HG03196 (cell line): ENCODE data around the gene GIPC3.

Experiments
- ATAC-seq: cut with Tn5 transposase; IDR thresholded peaks from one replicate; pipeline ENCODE4 v1.9.1; 2021; ENCODE audit not compliant: unreplicated experiment

Gene GIPC3

GRCh38 chr19:3585301-3586126 lies at the start of gene GIPC3:
Gene GIPC3 (plus strand): TSS chr19:3585478. CDS start chr19:3585598, 120 bp downstream.
- ATAC-seq: no peak

GRCh38 chr19:3535563-3535965 lies 49.7 kb upstream of the GIPC3 start:
- ATAC-seq: no peak

GRCh38 chr19:3535981-3536380 lies 49.3 kb upstream of the GIPC3 start:
- ATAC-seq: no peak

GRCh38 chr19:3536429-3537100 lies 48.7 kb upstream of the GIPC3 start:
- no peak for ATAC-seq

GRCh38 chr19:3537101-3537437 lies 48.2 kb upstream of the GIPC3 start:
- ATAC-seq: no peak

GRCh38 chr19:3537438-3538240 lies 47.6 kb upstream of the GIPC3 start:
- no peak for ATAC-seq

- ATAC-seq: no peak
These were observed 46.9 kb upstream of the GIPC3 start for GRCh38 chr19:3538258-3538929.

- no peak for ATAC-seq
These were observed 46.1 kb upstream of the GIPC3 start, which contains the start of gene TEKTIP1 for GRCh38 chr19:3538965-3539755. Gene TEKTIP1 (plus strand): TSS chr19:3539174. CDS start chr19:3539178, 4 bp downstream.

- no peak for ATAC-seq
These were observed 45.5 kb upstream of the GIPC3 start for GRCh38 chr19:3539756-3540118.

- no peak for ATAC-seq
These were observed 41.9 kb upstream of the GIPC3 start for GRCh38 chr19:3543150-3544057.

- ATAC-seq: no peak
These were observed 41.3 kb upstream of the GIPC3 start for GRCh38 chr19:3544058-3544376.

- ATAC-seq: no peak
These were observed 40.3 kb upstream of the GIPC3 start for GRCh38 chr19:3544742-3545668.

- ATAC-seq: no peak
These were observed 39.6 kb upstream of the GIPC3 start for GRCh38 chr19:3545669-3546034.

- ATAC-seq: no peak
These were observed 39.2 kb upstream of the GIPC3 start for GRCh38 chr19:3546119-3546518.

- ATAC-seq: no peak
These were observed 38.0 kb upstream of the GIPC3 start for GRCh38 chr19:3547301-3547731.

GRCh38 chr19:3547767-3548282 lies 37.5 kb upstream of the GIPC3 start:
- no peak for ATAC-seq

- no peak for ATAC-seq
These were observed 36.7 kb upstream of the GIPC3 start for GRCh38 chr19:3548606-3549005.

- ATAC-seq: no peak
These were observed 35.5 kb upstream of the GIPC3 start for GRCh38 chr19:3549816-3550215.
